Measurements from ENCODE around the gene MAPKAPK2.
A peak's percentile ranks its signal among the peaks of the same experiment; 100 is the strongest.

MAPKAPK2 gene

GRCh38 chr1:206666954-206667665 lies 17.6 kb upstream of the MAPKAPK2 start:
- Histone ChIP-seq H2BK15ac (replicated peaks; ENCODE audit: low read depth) (no peak overlapping the region), H3K27ac (ENCODE audit: low read depth, low read length) (no peak overlapping the region), H3K4me3 (ENCODE audit: low read length) (no peak overlapping the region), H3K9ac (ENCODE audit: low read length) (no peak overlapping the region), H3K4me1 (ENCODE audit: control insufficient read depth, low read depth, low read length) (peaks cover 9% of the 10 kb centered on the region), H3K79me2 (ENCODE audit: control insufficient read depth, insufficient read depth, low read length) (no peaks in the 10 kb centered on the region), H3K4ac (ENCODE audit: low read depth, low read length) (no peak overlapping the region), H2AK5ac (ENCODE audit: low read length) (no peak overlapping the region), H4K5ac (ENCODE audit: low read length) (no peak overlapping the region), H3K79me1 (ENCODE audit: low read length) (no peaks in the 10 kb centered on the region), H2BK120ac (ENCODE audit: low read depth, low read length) (no peak overlapping the region), H4K8ac (ENCODE audit: low read depth, low read length) (no peak overlapping the region), H3K23ac (ENCODE audit: low read length) (no peak overlapping the region), H3K56ac (ENCODE audit: low read length) (no peak overlapping the region), H2BK5ac (ENCODE audit: low read length) (no peak overlapping the region), H3K36me3 (ENCODE audit: control insufficient read depth, insufficient read depth, low read length) (no peaks in the 10 kb centered on the region), H3K4me2 (ENCODE audit: low read length) (no peak overlapping the region), H3K18ac (ENCODE audit: low read length) (no peak overlapping the region), H3K27me3 (ENCODE audit: insufficient read depth, low read length, poor library complexity) (no peaks in the 10 kb centered on the region)
- WGBS (ENCODE audit: extremely low coverage, insufficient coverage, low lambda C conversion rate), result no CpG with 5 or more reads among the region's 5 CpGs
- DNase-seq, result no peak

GRCh38 chr1:206668351-206668750 lies 16.4 kb upstream of the MAPKAPK2 start:
- Histone ChIP-seq H3K4me3 (ENCODE audit: low read length) (no peak overlapping the region), H3K23ac (ENCODE audit: low read length) (no peak overlapping the region), H2BK5ac (ENCODE audit: low read length) (no peak overlapping the region), H3K27ac (ENCODE audit: low read depth, low read length) (no peak overlapping the region), H4K8ac (ENCODE audit: low read depth, low read length) (no peak overlapping the region), H3K18ac (ENCODE audit: low read length) (no peak overlapping the region), H3K4me1 (ENCODE audit: control insufficient read depth, low read depth, low read length) (peaks cover 11% of the 10 kb centered on the region), H3K56ac (ENCODE audit: low read length) (no peak overlapping the region), H3K36me3 (ENCODE audit: control insufficient read depth, insufficient read depth, low read length) (no peaks in the 10 kb centered on the region), H3K79me1 (ENCODE audit: low read length) (no peaks in the 10 kb centered on the region), H2BK15ac (replicated peaks; ENCODE audit: low read depth) (no peak overlapping the region), H3K27me3 (ENCODE audit: insufficient read depth, low read length, poor library complexity) (no peaks in the 10 kb centered on the region), H3K79me2 (ENCODE audit: control insufficient read depth, insufficient read depth, low read length) (no peaks in the 10 kb centered on the region), H3K4me2 (ENCODE audit: low read length) (no peak overlapping the region), H2AK5ac (ENCODE audit: low read length) (no peak overlapping the region), H3K4ac (ENCODE audit: low read depth, low read length) (no peak overlapping the region), H2BK120ac (ENCODE audit: low read depth, low read length) (no peak overlapping the region), H4K5ac (ENCODE audit: low read length) (no peak overlapping the region), H3K9ac (ENCODE audit: low read length) (no peak overlapping the region)
- DNase-seq, result peak; percentile 81
- no CpG with 5 or more reads among the region's 2 CpGs for WGBS (ENCODE audit: extremely low coverage, insufficient coverage, low lambda C conversion rate)

GRCh38 chr1:206668874-206669410 lies 15.8 kb upstream of the MAPKAPK2 start:
- no peak for DNase-seq
- no peak overlapping the region for H4K8ac ChIP-seq (ENCODE audit: low read depth, low read length)
- H3K18ac ChIP-seq (ENCODE audit: low read length), result no peak overlapping the region
- no peak overlapping the region for H3K4me2 ChIP-seq (ENCODE audit: low read length)
- no peak overlapping the region for H2BK5ac ChIP-seq (ENCODE audit: low read length)
- no peaks in the 10 kb centered on the region for H3K79me1 ChIP-seq (ENCODE audit: low read length)
- no peak overlapping the region for H3K4me3 ChIP-seq (ENCODE audit: low read length)
- H3K79me2 ChIP-seq (ENCODE audit: control insufficient read depth, insufficient read depth, low read length), result no peaks in the 10 kb centered on the region
- WGBS (ENCODE audit: extremely low coverage, insufficient coverage, low lambda C conversion rate), result no CpG with 5 or more reads among the region's 6 CpGs
- no peak overlapping the region for H3K4ac ChIP-seq (ENCODE audit: low read depth, low read length)
- no peak overlapping the region for H2BK120ac ChIP-seq (ENCODE audit: low read depth, low read length)
- no peak overlapping the region for H2BK15ac ChIP-seq (replicated peaks; ENCODE audit: low read depth)
- H2AK5ac ChIP-seq (ENCODE audit: low read length), result no peak overlapping the region
- no peak overlapping the region for H3K56ac ChIP-seq (ENCODE audit: low read length)
- H3K4me1 ChIP-seq (ENCODE audit: control insufficient read depth, low read depth, low read length), result peaks cover 13% of the 10 kb centered on the region
- no peaks in the 10 kb centered on the region for H3K27me3 ChIP-seq (ENCODE audit: insufficient read depth, low read length, poor library complexity)
- H3K23ac ChIP-seq (ENCODE audit: low read length), result no peak overlapping the region
- no peak overlapping the region for H3K27ac ChIP-seq (ENCODE audit: low read depth, low read length)
- no peak overlapping the region for H4K5ac ChIP-seq (ENCODE audit: low read length)
- no peak overlapping the region for H3K9ac ChIP-seq (ENCODE audit: low read length)
- no peaks in the 10 kb centered on the region for H3K36me3 ChIP-seq (ENCODE audit: control insufficient read depth, insufficient read depth, low read length)

GRCh38 chr1:206672011-206672688 lies 12.6 kb upstream of the MAPKAPK2 start:
- no peak overlapping the region for H4K8ac ChIP-seq (ENCODE audit: low read depth, low read length)
- no peak overlapping the region for H3K9ac ChIP-seq (ENCODE audit: low read length)
- H2AK5ac ChIP-seq (ENCODE audit: low read length), result no peak overlapping the region
- H4K5ac ChIP-seq (ENCODE audit: low read length), result no peak overlapping the region
- no peaks in the 10 kb centered on the region for H3K79me1 ChIP-seq (ENCODE audit: low read length)
- no peak overlapping the region for H3K18ac ChIP-seq (ENCODE audit: low read length)
- no peak overlapping the region for H3K4me3 ChIP-seq (ENCODE audit: low read length)
- H3K23ac ChIP-seq (ENCODE audit: low read length), result no peak overlapping the region
- H3K4me1 ChIP-seq (ENCODE audit: control insufficient read depth, low read depth, low read length), result peaks cover 13% of the 10 kb centered on the region
- no peak overlapping the region for H3K56ac ChIP-seq (ENCODE audit: low read length)
- WGBS (ENCODE audit: extremely low coverage, insufficient coverage, low lambda C conversion rate), result no CpG with 5 or more reads among the region's 8 CpGs
- H3K4ac ChIP-seq (ENCODE audit: low read depth, low read length), result no peak overlapping the region
- DNase-seq, result peak; percentile 43
- H2BK120ac ChIP-seq (ENCODE audit: low read depth, low read length), result no peak overlapping the region
- H3K27ac ChIP-seq (ENCODE audit: low read depth, low read length), result no peak overlapping the region
- no peaks in the 10 kb centered on the region for H3K79me2 ChIP-seq (ENCODE audit: control insufficient read depth, insufficient read depth, low read length)
- H3K36me3 ChIP-seq (ENCODE audit: control insufficient read depth, insufficient read depth, low read length), result no peaks in the 10 kb centered on the region
- H2BK15ac ChIP-seq (replicated peaks; ENCODE audit: low read depth), result no peak overlapping the region
- no peak overlapping the region for H2BK5ac ChIP-seq (ENCODE audit: low read length)
- H3K27me3 ChIP-seq (ENCODE audit: insufficient read depth, low read length, poor library complexity), result no peaks in the 10 kb centered on the region
- no peak overlapping the region for H3K4me2 ChIP-seq (ENCODE audit: low read length)

GRCh38 chr1:206672844-206673758 lies 11.6 kb upstream of the MAPKAPK2 start:
- no peak overlapping the region for H4K5ac ChIP-seq (ENCODE audit: low read length)
- peaks cover 9% of the 10 kb centered on the region for H3K4me1 ChIP-seq (ENCODE audit: control insufficient read depth, low read depth, low read length)
- no peaks in the 10 kb centered on the region for H3K36me3 ChIP-seq (ENCODE audit: control insufficient read depth, insufficient read depth, low read length)
- H3K4me2 ChIP-seq (ENCODE audit: low read length), result no peak overlapping the region
- no peak overlapping the region for H2BK15ac ChIP-seq (replicated peaks; ENCODE audit: low read depth)
- no peak overlapping the region for H3K23ac ChIP-seq (ENCODE audit: low read length)
- no CpG with 5 or more reads among the region's 6 CpGs for WGBS (ENCODE audit: extremely low coverage, insufficient coverage, low lambda C conversion rate)
- H2AK5ac ChIP-seq (ENCODE audit: low read length), result no peak overlapping the region
- H3K18ac ChIP-seq (ENCODE audit: low read length), result no peak overlapping the region
- DNase-seq, result no peak
- no peak overlapping the region for H2BK5ac ChIP-seq (ENCODE audit: low read length)
- H3K4me3 ChIP-seq (ENCODE audit: low read length), result no peak overlapping the region
- no peak overlapping the region for H3K4ac ChIP-seq (ENCODE audit: low read depth, low read length)
- H3K79me2 ChIP-seq (ENCODE audit: control insufficient read depth, insufficient read depth, low read length), result no peaks in the 10 kb centered on the region
- no peak overlapping the region for H3K27ac ChIP-seq (ENCODE audit: low read depth, low read length)
- no peak overlapping the region for H2BK120ac ChIP-seq (ENCODE audit: low read depth, low read length)
- no peak overlapping the region for H4K8ac ChIP-seq (ENCODE audit: low read depth, low read length)
- no peak overlapping the region for H3K9ac ChIP-seq (ENCODE audit: low read length)
- H3K56ac ChIP-seq (ENCODE audit: low read length), result peak overlapping the region; percentile 15
- no peaks in the 10 kb centered on the region for H3K79me1 ChIP-seq (ENCODE audit: low read length)
- H3K27me3 ChIP-seq (ENCODE audit: insufficient read depth, low read length, poor library complexity), result no peaks in the 10 kb centered on the region

All from mesendoderm (in vitro differentiated cells).